H9 (cell line): ENCODE results near the gene PREP. TPM values are rescaled to one million over a fixed set of nuclear protein-coding genes. Genes with fewer than 3 reads are reported as not detected.

ENCODE experiments used
- DNase-seq: peaks from one replicate; pipeline ENCODE4 v3.0.0-alpha.2; 2017
- H2AFZ ChIP-seq: one replicate; pipeline ENCODE4 v1.6.1; 2013; ENCODE audit warnings: mild to moderate bottlenecking, low read length, control low read depth, moderate library complexity
- H2AK5ac ChIP-seq: 2 replicates; pipeline ENCODE4 v1.6.1; 2013; ENCODE audit warnings: low read length, control low read depth, mixed read lengths; ENCODE audit not compliant: insufficient read length
- H2BK120ac ChIP-seq: one replicate; pipeline ENCODE4 v1.6.1; 2013; ENCODE audit warnings: low read depth, mild to moderate bottlenecking, low read length, control low read depth, inconsistent platforms; ENCODE audit not compliant: poor library complexity, severe bottlenecking
- H2BK12ac ChIP-seq: 2 replicates; pipeline ENCODE4 v1.6.1; 2013; ENCODE audit warnings: low read length, control low read depth, mixed read lengths, low read depth; ENCODE audit not compliant: insufficient read length
- H2BK15ac ChIP-seq: 2 replicates; pipeline ENCODE4 v1.6.1; 2013; ENCODE audit warnings: low read depth, low read length, control low read depth
- H2BK20ac ChIP-seq: one replicate; pipeline ENCODE4 v1.6.1; 2013; ENCODE audit warnings: low read depth, mild to moderate bottlenecking, low read length, control low read depth, inconsistent platforms; ENCODE audit not compliant: poor library complexity, severe bottlenecking
- H2BK5ac ChIP-seq: 2 replicates; pipeline ENCODE4 v1.6.1; 2013; ENCODE audit warnings: low read length, control low read depth, mixed read lengths; ENCODE audit not compliant: insufficient read length
- H3K14ac ChIP-seq: 2 replicates; pipeline ENCODE4 v1.6.1; 2013; ENCODE audit warnings: low read length, control low read depth; ENCODE audit not compliant: insufficient read depth
- H3K18ac ChIP-seq: 2 replicates; pipeline ENCODE4 v1.6.1; 2013; ENCODE audit warnings: low read depth, mild to moderate bottlenecking, mixed read lengths, low read length, control low read depth; ENCODE audit not compliant: insufficient read length
- H3K23ac ChIP-seq: 2 replicates; pipeline ENCODE4 v1.6.1; 2013; ENCODE audit warnings: low read length, control low read depth, mixed read lengths, low read depth; ENCODE audit not compliant: insufficient read length
- H3K23me2 ChIP-seq: 2 replicates; pipeline ENCODE4 v1.6.1; 2013; ENCODE audit warnings: low read depth, mild to moderate bottlenecking, mixed read lengths, low read length, control low read depth; ENCODE audit not compliant: insufficient read length, poor library complexity, severe bottlenecking
- H3K27ac ChIP-seq: 2 replicates; pipeline ENCODE4 v1.5.1; 2013; ENCODE audit warnings: low read length, control low read depth, mixed read lengths, low read depth; ENCODE audit not compliant: insufficient read length
- H3K27me3 ChIP-seq: 2 replicates; pipeline ENCODE4 v1.6.1; 2013; ENCODE audit warnings: low read length, control low read depth, inconsistent platforms; ENCODE audit not compliant: insufficient read depth
- H3K4ac ChIP-seq: 2 replicates; pipeline ENCODE4 v1.6.1; 2013; ENCODE audit warnings: low read depth, mild to moderate bottlenecking, control low read depth, inconsistent platforms, low read length, moderate library complexity
- H3K4me1 ChIP-seq: 2 replicates; pipeline ENCODE4 v1.6.1; 2013; ENCODE audit warnings: low read length, control low read depth, inconsistent platforms; ENCODE audit not compliant: insufficient read depth
- H3K4me2 ChIP-seq: 2 replicates; pipeline ENCODE4 v1.6.1; 2013; ENCODE audit warnings: low read length, control low read depth, mixed read lengths; ENCODE audit not compliant: insufficient read length, insufficient read depth
- H3K56ac ChIP-seq: 2 replicates; pipeline ENCODE4 v1.6.1; 2013; ENCODE audit warnings: low read depth, mild to moderate bottlenecking, mixed read lengths, low read length, control low read depth; ENCODE audit not compliant: insufficient read length
- H3K79me1 ChIP-seq: 2 replicates; pipeline ENCODE4 v1.6.1; 2013; ENCODE audit warnings: low read depth, mild to moderate bottlenecking, moderate library complexity, low read length, control low read depth, inconsistent platforms; ENCODE audit not compliant: insufficient read depth, poor library complexity, severe bottlenecking
- H3K79me2 ChIP-seq: 2 replicates; pipeline ENCODE4 v1.6.1; 2013; ENCODE audit warnings: low read length, control low read depth, inconsistent platforms; ENCODE audit not compliant: insufficient read depth
- H3K9ac ChIP-seq: 2 replicates; pipeline ENCODE4 v1.6.1; 2013; ENCODE audit warnings: low read length, control low read depth, mixed read lengths; ENCODE audit not compliant: insufficient read length; ENCODE audit errors: extremely low read depth
- H3K9me3 ChIP-seq: one replicate; pipeline ENCODE4 v1.6.1; 2013; ENCODE audit warnings: low read depth, low read length, inconsistent platforms; ENCODE audit not compliant: control insufficient read depth
- H3T11ph ChIP-seq: one replicate; pipeline ENCODE4 v1.6.1; 2013; ENCODE audit warnings: mild to moderate bottlenecking, low read length, control low read depth, inconsistent platforms
- H4K20me1 ChIP-seq: one replicate; pipeline ENCODE4 v1.6.1; 2013; ENCODE audit not compliant: control insufficient read depth, insufficient read length, insufficient read depth
- H4K5ac ChIP-seq: 2 replicates; pipeline ENCODE4 v1.6.1; 2013; ENCODE audit warnings: low read depth, mild to moderate bottlenecking, mixed read lengths, low read length, control low read depth; ENCODE audit not compliant: insufficient read length
- H4K8ac ChIP-seq: replicated peaks from 2 replicates; pipeline ENCODE4 v1.6.1; 2013; ENCODE audit warnings: low read length, control low read depth, mixed read lengths, low read depth; ENCODE audit not compliant: insufficient read length
- H4K91ac ChIP-seq: 2 replicates; pipeline ENCODE4 v1.6.1; 2013; ENCODE audit warnings: low read depth, mild to moderate bottlenecking, moderate library complexity, mixed read lengths, low read length, control low read depth; ENCODE audit not compliant: insufficient read length
- H3K27ac Mint-ChIP-seq, 3 experiments: 2 replicates in 2 of 3; 3 replicates in 1 of 3; pipeline ENCODE4 v1.8.0; 2020 to 2021; ENCODE audit warnings: mixed read lengths in 3 of 3, mild to moderate bottlenecking in 1 of 3, moderate library complexity in 1 of 3
- H3K27me3 Mint-ChIP-seq: 2 replicates; pipeline ENCODE4 v1.8.0; 2021; ENCODE audit warnings: low read depth, mild to moderate bottlenecking, moderate library complexity, mixed read lengths
- H3K36me3 Mint-ChIP-seq, 3 experiments: 2 replicates in 2 of 3; 3 replicates in 1 of 3; pipeline ENCODE4 v1.8.0; 2020 to 2021; ENCODE audit warnings: low read depth in 3 of 3, mixed read lengths in 3 of 3; ENCODE audit not compliant: insufficient read depth in 1 of 3
- H3K4me1 Mint-ChIP-seq, 2 experiments: 2 replicates each; pipeline ENCODE4 v1.8.0; 2020; ENCODE audit warnings: mixed read lengths in 2 of 2
- H3K4me3 Mint-ChIP-seq, 2 experiments: 2 replicates in 1 of 2; 3 replicates in 1 of 2; pipeline ENCODE4 v1.8.0; 2020 to 2021; ENCODE audit warnings: mild to moderate bottlenecking in 2 of 2, mixed read lengths in 2 of 2, moderate library complexity in 1 of 2
- H3K9me3 Mint-ChIP-seq, 2 experiments: 2 replicates in 1 of 2; 3 replicates in 1 of 2; pipeline ENCODE4 v1.8.0; 2020; ENCODE audit warnings: mild to moderate bottlenecking in 2 of 2, mixed read lengths in 2 of 2, moderate library complexity in 1 of 2
- CTCF ChIP-seq: fragments of 200-600 bp; sonication (generic); conservative IDR thresholded peaks from 3 replicates; pipeline ENCODE4 v1.8.0; 2021; ENCODE audit warnings: antibody characterized with exemption, mild to moderate bottlenecking
- WGBS: extraction: QIAGEN DNeasy Blood & Tissue Kit; methylation state at CpG from one replicate; pipeline ENCODE4 v1.1.7; 2013; ENCODE audit warnings: missing lambda C conversion rate, low lambda C conversion rate, mixed read lengths; ENCODE audit not compliant: insufficient read length; ENCODE audit errors: extremely low coverage; 5-methylcytosine and 5-hydroxymethylcytosine counted together
- total RNA-seq: library from RNA; stranded (reverse); gene quantifications from 2 replicates; pipeline ENCODE4 v1.2.1, GENCODE V29; 2021

The PREP gene
- total RNA-seq, 1 experiment from 2014 or later = 54.0 TPM

- TF ChIP-seq CTCF = no peak
- H3K27me3 Mint-ChIP-seq = no peaks in the 10 kb centered on the region
- no peak overlapping the region for H2BK15ac ChIP-seq
Observed at GRCh38 chr6:105452376-105452775, 49.5 kb upstream of the PREP start.

More at GRCh38 chr6:105452376-105452775, 49.5 kb upstream of the PREP start:
- Histone ChIP-seq H3K27ac (no peak overlapping the region), H3K79me2 (no peaks in the 10 kb centered on the region), H4K20me1 (no peaks in the 10 kb centered on the region), H3K27me3 (no peaks in the 10 kb centered on the region), H3K14ac (no peak overlapping the region), H3K9ac (no peak overlapping the region), H3K23me2 (no peaks in the 10 kb centered on the region), H3K23ac (no peak overlapping the region), H3K18ac (no peak overlapping the region), H2BK120ac (no peak overlapping the region), H3K4me1 (peaks cover 2% of the 10 kb centered on the region; the same call in 1 of the 2 replicates), H4K5ac (no peak overlapping the region), H3K56ac (no peak overlapping the region), H3T11ph (no peak overlapping the region), H3K9me3 (no peaks in the 10 kb centered on the region), H2BK20ac (no peak overlapping the region), H2AFZ (no peak overlapping the region), H3K79me1 (no peaks in the 10 kb centered on the region), H3K4ac (no peak overlapping the region), H2AK5ac (no peak overlapping the region), H2BK12ac (no peak overlapping the region), H3K4me2 (no peak overlapping the region), H2BK5ac (no peak overlapping the region), H4K91ac (no peak overlapping the region), H4K8ac (no peak overlapping the region)
- no CpG with 5 or more reads among the region's 2 CpGs for WGBS
- Mint-ChIP-seq H3K4me3 (no peak overlapping the region), H3K4me1 (peaks cover 22 to 25% of the 10 kb centered on the region in 2 experiments), H3K27ac (peak overlapping the region in 1 of 3 experiments; percentile 51; a peak in 1 of 7 replicates), H3K9me3 (peaks cover 2 to 5% of the 10 kb centered on the region in 2 experiments; a peak in 1 of 5 replicates), H3K36me3 (peaks cover 0 to 7% (median 0%) of the 10 kb centered on the region in 3 experiments; a peak in 2 of 7 replicates)
- DNase-seq = no peak
